Osteocyte (in vitro differentiated cells): ENCODE measurements around the gene ZDBF2. TPM values are rescaled to one million over a fixed set of nuclear protein-coding genes. Genes with fewer than 3 reads are reported as not detected.
"Not testable (repeated sequence)": the region's sequence is repeated elsewhere in the genome, so short reads cannot be mapped to it uniquely, and the experiment has no call there.

Source experiments
- DNase-seq: peaks from one replicate; pipeline ENCODE4 v3.0.0; 2021; ENCODE audit warnings: mixed read lengths; ENCODE audit not compliant: unreplicated experiment; ENCODE audit errors: extremely low spot score
- H3K27ac Mint-ChIP-seq: one replicate; pipeline ENCODE4 v1.8.0; 2021; ENCODE audit warnings: mild to moderate bottlenecking, mixed read lengths; ENCODE audit not compliant: unreplicated experiment
- H3K27me3 Mint-ChIP-seq: one replicate; pipeline ENCODE4 v1.8.0; 2021; ENCODE audit warnings: mixed read lengths; ENCODE audit not compliant: unreplicated experiment
- H3K36me3 Mint-ChIP-seq: one replicate; pipeline ENCODE4 v1.8.0; 2021; ENCODE audit warnings: mixed read lengths; ENCODE audit not compliant: unreplicated experiment
- H3K4me1 Mint-ChIP-seq: one replicate; pipeline ENCODE4 v1.8.0; 2021; ENCODE audit warnings: mixed read lengths; ENCODE audit not compliant: unreplicated experiment
- H3K4me3 Mint-ChIP-seq: one replicate; pipeline ENCODE4 v1.8.0; 2021; ENCODE audit warnings: mild to moderate bottlenecking, moderate library complexity, mixed read lengths; ENCODE audit not compliant: unreplicated experiment
- H3K9me3 Mint-ChIP-seq: one replicate; pipeline ENCODE4 v1.8.0; 2021; ENCODE audit warnings: mixed read lengths; ENCODE audit not compliant: unreplicated experiment
- CTCF ChIP-seq: fragments of 200-600 bp; sonication (generic); IDR thresholded peaks from 2 replicates; pipeline ENCODE4 v1.5.0; 2021; ENCODE audit warnings: antibody characterized with exemption, mild to moderate bottlenecking, moderate library complexity
- total RNA-seq: library from RNA; stranded (reverse); gene quantifications from 2 replicates; pipeline ENCODE4 v1.2.1, GENCODE V29; 2021

ZDBF2 gene
- total RNA-seq, 1 donor from 2014 or later = 28.8 TPM

- no peak for DNase-seq
- Mint-ChIP-seq H3K27ac (no peak overlapping the region), H3K9me3 (peaks cover 24% of the 10 kb centered on the region), H3K36me3 (peaks cover 46% of the 10 kb centered on the region), H3K4me1 (peaks cover 2% of the 10 kb centered on the region), H3K4me3 (no peak overlapping the region), H3K27me3 (no peaks in the 10 kb centered on the region)
- no peak for TF ChIP-seq CTCF
Observed at GRCh38 chr2:206282746-206283145, 8.3 kb downstream of the ZDBF2 start.

- no peak for TF ChIP-seq CTCF
- Mint-ChIP-seq H3K4me1 (peaks cover 2% of the 10 kb centered on the region), H3K27me3 (no peaks in the 10 kb centered on the region), H3K27ac (no peak overlapping the region), H3K36me3 (peaks cover 77% of the 10 kb centered on the region), H3K9me3 (peaks cover 35% of the 10 kb centered on the region), H3K4me3 (no peak overlapping the region)
- DNase-seq = no peak
Observed at GRCh38 chr2:206287197-206287596, 12.7 kb downstream of the ZDBF2 start.

- DNase-seq = no peak
- no peak overlapping the region for H3K27ac Mint-ChIP-seq
- H3K9me3 Mint-ChIP-seq = peaks cover 26% of the 10 kb centered on the region
- TF ChIP-seq CTCF = no peak
- H3K36me3 Mint-ChIP-seq = peaks cover 70% of the 10 kb centered on the region
- no peaks in the 10 kb centered on the region for H3K27me3 Mint-ChIP-seq
- H3K4me1 Mint-ChIP-seq = peaks cover 2% of the 10 kb centered on the region
- no peak overlapping the region for H3K4me3 Mint-ChIP-seq
Observed at GRCh38 chr2:206289391-206289790, 14.9 kb downstream of the ZDBF2 start.

GRCh38 chr2:206296128-206296527, 21.7 kb downstream of the ZDBF2 start:
- TF ChIP-seq CTCF = no peak

GRCh38 chr2:206299608-206300007, 25.1 kb downstream of the ZDBF2 start:
- not testable (repeated sequence) for H3K9me3 Mint-ChIP-seq, DNase-seq, H3K27me3 Mint-ChIP-seq, H3K4me3 Mint-ChIP-seq, H3K4me1 Mint-ChIP-seq, H3K27ac Mint-ChIP-seq
- peaks cover 28% of the 10 kb centered on the region for H3K36me3 Mint-ChIP-seq

More at GRCh38 chr2:206296128-206296527, 21.7 kb downstream of the ZDBF2 start:
- H3K4me3 Mint-ChIP-seq = no peak overlapping the region
- no peak for DNase-seq
- H3K27me3 Mint-ChIP-seq = no peaks in the 10 kb centered on the region
- peaks cover 39% of the 10 kb centered on the region for H3K36me3 Mint-ChIP-seq
- no peak overlapping the region for H3K27ac Mint-ChIP-seq
- peaks cover 5% of the 10 kb centered on the region for H3K9me3 Mint-ChIP-seq
- peaks cover 7% of the 10 kb centered on the region for H3K4me1 Mint-ChIP-seq
